UCSD-AML1 (cell line): ENCODE measurements around the gene RPS2.
"Not testable (repeated sequence)": the region's sequence is repeated elsewhere in the genome, so short reads cannot be mapped to it uniquely, and the experiment has no call there.

Experiments
- DNase-seq: peaks from one replicate; lab custom pipeline; 2025; ENCODE audit not compliant: unreplicated experiment; lab: John Stamatoyannopoulos, UW

The RPS2 gene

DNA sequence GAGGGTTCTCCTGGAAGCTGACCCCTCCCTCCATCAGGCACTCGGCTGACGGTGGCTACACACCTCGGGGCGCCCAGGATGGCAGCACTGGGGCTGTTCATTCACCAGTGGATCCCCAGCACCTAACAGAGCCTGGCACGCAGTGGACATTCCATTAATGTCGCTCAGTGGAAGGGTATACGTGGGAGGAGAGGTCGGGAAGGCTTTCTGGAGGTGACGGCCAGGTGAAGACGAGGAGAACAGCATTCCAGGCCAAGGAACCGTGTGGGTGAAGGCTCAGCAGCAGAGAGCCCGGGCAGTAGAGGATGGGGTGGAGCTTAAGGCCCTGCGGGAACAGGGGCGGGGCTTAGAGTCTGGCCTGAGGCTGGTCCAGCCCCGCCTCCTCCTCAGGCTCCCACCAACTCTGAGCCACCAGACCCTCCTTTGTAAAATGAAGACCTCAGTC lies 43.9 kb downstream of the RPS2 start:
- DNase-seq = peak; percentile 28

DNA sequence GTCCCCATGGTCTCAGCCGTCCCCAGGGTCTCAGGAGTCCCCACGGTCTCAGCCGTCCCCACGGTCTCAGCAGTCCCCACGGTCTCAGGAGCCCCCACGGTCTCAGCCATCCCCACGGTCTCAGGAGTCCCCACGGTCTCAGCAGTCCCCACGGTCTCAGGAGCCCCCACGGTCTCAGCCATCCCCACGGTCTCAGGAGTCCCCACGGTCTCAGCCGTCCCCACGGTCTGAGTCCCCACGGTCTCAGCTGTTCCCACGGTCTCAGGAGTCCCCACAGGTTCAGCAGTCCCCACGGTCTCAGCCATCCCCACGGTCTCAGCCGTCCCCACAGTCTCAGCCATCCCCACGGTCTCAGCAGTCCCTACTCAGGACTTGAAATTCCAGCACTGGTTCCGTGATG lies 44.5 kb downstream of the RPS2 start:
- DNase-seq = not testable (repeated sequence)

DNA sequence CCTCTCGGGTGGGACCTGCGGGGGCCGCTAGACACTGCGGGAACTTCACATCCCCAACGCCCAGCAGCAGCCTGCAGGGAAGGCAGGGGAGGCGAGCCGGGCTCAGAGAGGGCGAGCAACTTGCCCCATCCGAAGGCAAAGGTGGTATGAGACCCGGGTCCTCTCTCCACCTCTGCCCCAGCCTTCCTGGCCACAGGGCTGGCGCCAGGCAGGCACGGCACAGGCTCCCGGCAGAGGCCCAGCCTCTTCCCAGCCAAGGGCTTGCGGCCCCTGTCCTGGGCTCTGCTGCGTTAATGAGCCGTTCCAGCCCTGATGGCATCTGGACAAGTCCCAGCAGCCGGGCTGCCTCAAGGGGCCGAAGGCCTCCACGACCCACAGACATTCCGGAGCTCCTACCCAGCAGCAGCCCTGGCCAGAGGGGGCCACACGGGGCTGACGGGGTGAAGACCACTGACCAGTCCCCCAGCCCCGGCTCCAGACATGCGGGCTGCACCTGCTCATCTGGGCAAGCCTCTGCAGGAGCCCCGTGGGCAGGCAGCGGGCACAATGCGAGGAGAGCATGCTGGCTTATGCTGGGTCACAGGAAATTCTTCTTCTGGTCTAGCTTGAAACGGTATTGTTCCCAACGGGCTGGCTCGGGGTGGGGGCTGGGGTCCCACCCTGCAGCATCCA lies 45.2 kb downstream of the RPS2 start:
- no peak for DNase-seq

DNA sequence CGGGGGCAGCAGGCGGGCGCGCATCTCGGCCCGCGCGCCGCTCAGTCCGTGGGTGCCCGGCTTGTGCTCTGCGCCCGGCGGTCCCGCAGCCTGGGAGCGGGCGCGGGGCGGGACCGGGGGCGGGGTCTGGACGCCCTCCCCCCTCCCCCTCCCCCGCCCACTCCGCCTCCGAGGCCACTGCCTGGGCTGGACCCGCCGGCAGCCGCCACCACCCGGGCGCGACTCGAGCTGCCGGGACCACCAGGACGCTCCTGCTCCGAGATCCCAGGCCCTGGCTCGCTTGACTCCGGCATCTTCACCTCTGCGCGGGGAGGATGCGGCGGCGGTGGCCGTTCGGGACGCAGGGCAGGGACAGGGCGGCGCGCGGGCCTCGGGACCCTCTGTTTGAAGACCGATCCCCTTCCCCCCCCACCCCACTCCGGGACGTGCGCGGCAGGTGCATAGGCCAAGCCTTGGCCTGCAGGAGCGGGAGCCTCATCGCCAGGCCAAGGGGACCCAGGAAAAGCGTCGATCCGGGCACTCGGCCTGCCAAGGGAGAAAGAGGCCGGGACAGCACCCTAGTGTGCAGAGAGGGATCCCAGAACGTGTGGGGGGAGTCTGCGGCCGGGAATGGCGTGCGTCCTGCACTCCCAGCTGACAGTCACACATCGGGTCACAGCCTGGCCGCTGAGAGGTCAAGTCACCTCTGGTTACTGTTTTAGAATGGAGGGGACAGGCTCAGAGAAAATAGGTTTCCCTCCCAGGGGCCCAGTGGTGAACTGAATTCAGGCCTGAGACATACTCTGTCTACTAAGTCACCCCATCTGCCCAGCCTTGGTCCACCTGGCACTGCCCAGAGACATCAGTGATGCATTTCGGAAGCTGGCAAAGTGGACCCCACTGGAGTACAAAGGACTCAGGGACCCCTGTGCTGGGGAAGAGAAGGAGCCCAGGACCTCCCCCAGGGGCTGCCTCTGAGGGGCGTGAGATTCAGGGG lies 46.0 kb downstream of the RPS2 start, which contains the start of gene HS3ST6:
TSS of gene HS3ST6 (minus strand) at position 65 of the 976 bp plus-strand sequence. CDS start 92 bp downstream, outside the sequence.
- no peak for DNase-seq

DNA sequence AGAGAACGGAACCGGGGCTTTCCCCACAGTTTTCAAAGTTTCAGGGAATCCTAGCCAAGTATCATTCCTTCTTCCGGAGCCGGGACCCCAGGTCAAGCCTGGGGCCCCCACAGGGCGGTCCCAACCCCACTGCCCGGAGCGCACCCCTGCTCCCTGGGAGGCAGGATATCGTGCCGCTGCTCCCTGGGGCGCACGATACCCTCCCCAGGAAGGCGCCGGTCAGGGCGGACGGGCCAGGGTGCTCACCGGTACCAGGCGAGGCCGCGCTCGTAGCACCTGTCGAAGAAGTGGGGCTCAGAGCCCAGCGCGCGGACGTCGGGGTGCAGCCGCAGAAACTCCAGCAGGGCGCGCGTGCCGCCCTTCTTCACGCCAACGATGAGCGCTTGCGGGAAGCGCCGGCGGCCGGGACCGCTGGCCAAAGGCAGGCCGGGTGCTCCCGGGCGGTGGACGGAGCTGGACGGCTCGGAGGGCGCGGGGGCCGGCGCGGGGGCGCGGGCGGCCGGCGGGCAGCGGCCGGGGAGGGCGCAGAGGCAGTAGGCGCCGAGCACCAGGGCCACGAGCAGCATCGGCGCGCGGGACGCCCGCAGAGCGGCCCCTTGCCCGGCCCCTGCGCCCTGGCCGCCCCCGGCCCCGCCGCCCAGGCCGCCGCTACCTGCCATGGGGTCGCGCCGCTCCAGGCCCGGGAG lies 46.8 kb downstream of the RPS2 start:
- DNase-seq = no peak

DNA sequence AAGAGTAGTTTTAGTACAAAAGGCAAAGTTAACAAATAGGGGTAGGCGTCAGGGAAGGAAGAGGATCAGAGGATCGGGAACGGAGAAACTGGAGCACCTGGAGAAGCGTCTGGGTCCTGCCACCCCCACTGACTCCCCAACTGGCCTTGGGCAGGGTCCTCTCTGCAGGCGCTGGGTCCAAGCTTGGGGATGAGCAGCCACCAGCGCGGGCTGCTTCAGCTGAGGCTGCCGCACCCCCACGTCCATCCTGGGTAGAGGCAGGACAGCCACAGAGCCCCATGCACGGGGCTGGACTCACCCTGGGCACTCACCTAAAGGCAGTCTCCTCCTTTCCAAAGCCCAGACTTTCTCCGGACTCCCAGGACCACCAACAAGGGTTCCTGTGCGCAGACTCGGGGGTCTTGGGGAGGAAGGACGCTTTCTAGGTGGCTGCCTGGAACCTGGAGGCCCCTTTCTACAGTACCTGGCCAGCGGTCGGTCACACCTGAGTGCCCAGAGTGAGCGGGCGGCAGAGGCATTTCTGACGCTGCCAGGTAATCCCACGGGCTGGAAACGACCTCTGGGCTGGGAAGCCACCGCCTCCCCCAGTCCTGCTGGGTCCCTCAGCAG lies 47.5 kb downstream of the RPS2 start:
- DNase-seq = no peak

DNA sequence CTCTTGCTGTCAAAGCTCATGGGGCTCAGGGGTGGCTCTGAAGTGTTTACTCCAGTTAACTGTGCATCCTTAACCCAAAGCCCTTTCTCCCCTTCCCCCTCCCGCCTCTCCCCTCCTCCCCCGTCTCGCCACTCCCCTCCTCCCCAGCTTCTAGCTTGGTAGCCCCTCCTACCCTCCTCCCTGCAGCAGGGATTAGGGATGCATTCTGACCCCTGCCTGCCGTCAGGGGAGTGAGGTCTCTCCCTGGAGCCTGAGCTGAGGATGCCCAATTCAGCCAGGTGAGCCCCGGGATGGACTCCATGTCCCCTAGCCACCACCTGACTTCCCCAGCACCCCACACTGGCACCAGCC lies 48.0 kb downstream of the RPS2 start:
- no peak for DNase-seq

DNA sequence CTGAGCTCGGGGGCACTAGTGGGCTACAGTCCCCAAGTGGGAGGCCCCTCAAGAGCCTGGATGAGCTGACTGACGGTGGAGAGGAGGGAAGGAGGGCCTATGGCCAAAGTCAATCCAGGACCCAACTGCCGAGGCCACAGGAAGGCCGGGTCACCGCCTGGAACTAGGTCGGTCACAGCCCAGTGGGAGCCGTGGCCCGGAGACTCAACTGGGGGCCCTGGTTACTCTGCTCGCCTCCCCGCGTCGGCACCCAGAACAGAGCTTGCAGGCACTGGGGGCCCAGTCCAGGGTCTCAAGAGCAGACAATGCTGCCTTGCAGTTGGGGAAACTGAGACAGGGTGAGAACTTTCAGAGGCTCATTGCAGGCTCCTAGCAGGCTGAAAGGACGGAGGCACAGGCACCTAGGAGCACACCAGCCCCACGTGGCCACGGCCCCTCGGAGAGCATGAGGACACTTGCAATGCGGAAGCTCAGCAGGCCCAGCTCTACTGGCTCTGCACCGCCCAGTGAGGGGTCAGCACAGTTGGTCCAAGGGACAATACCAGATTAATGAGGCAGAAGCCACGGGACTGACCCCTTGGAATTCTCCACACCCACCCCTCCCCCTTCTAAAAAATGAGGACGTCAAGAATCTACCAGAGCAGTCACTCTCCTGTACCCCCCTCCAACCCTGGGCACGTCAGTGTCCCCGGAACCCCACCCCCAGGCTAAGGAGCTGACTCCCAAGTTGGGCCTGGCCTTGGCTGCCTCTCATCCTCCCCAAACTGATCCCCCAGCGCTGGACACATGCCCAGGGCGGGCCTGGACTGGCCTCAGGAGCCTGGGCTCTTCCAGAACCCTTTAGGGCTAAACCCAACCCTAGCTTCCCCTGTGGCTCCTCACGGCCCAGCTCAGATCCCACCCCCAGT lies 48.6 kb downstream of the RPS2 start:
- DNase-seq = no peak

DNA sequence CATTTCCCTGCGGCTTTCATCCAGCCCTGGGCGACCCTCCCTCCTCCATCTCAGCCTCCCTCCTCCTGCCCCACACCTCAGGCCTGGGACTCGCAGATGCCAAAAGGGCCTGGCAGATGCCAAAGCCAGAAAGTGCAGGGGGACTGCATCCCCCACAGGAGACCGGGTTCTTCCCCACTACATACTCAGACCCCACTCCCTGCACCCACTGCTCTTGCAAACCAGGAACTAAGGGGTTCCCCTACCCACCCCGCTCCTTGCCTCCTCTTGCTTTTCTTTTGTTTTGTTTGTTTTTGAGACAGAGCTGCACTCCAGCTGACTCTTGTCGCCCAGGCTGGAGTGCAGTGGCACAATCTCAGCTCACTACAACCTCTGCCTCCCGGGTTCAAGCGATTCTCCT lies 49.6 kb downstream of the RPS2 start:
- no peak for DNase-seq

DNA sequence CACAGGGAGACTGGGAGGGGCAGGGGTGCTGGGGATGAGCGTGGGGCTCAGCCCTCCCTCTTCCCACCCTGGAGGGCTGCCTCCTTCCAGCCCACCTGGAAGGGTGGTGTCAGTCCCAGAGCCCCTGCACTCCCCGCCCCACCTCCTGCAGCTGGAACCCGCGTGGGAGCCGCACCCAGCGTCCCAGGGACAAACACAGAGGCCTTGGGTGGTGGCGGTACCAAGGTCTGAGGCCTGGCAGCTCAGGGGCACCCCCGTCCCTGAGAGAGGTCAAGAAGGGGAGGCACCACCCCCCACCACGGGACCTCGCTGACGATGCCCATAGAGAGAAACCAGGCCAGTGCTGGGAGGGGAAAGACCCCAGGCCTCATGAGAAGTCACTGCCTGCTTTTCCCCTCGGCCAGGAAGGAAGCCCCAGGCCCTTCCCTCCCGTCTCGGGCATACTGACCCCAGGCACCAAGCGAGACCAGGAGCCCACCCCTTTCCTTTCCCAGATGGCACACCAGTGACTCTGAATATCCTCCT lies 50.5 kb downstream of the RPS2 start:
- DNase-seq = no peak

DNA sequence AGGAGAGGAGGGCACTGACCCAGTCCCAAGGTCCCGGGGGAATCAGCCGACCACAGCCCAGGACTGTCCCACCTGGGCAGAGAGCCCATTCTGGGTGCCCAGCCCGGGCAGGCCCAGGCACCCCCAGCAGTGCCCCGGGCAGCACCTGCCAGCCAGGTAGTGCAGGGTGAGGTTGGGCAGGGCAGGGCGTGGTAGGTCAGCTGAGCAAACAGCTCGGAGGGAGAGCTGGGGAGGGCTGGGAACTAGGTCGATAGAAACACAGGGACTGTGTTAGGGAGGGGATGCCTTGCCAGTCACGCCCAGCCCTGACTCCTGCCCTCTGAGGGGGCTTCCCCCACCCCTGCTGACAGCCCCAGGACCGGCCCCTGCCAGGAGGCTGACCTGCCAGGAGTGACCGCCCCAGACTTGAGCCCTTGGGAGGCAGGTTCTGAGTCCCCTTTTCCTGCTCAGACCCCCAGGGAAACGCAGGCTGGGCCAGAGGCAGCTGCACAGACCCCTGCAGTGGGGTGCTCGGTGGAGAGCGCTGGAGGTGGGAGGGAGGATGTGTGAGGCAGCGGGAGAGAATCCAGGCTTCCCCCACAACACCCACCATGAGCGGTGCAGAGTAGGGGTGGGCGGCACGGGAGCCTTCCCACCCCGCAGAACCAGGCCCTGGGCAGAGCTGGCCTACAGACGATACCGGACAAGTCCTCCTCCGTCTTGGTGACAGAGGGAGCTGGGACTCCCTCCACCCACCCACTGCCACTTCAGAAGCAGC lies 51.1 kb downstream of the RPS2 start:
- no peak for DNase-seq

DNA sequence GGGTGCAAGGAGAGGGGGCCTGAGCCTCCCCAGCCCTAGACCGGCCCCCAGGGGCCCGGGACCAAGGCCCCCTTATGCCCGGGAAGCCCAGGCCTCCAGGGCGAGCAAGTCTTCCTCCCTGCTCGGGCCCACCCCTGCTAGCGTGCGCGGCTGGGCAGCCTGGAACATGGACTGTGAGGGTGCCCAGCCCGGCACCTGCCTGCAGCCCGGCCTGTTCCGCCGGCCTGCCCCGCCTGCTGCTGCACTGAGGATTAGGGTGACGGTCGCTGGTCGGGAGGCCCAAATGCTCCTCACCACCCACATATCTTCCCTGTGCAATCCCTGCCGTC lies 52.4 kb downstream of the RPS2 start:
- no peak for DNase-seq
